ENCODE data around the gene PAPLN.
"Not testable (repeated sequence)": the region's sequence is repeated elsewhere in the genome, so short reads cannot be mapped to it uniquely, and the experiment has no call there.

Gene PAPLN

DNA sequence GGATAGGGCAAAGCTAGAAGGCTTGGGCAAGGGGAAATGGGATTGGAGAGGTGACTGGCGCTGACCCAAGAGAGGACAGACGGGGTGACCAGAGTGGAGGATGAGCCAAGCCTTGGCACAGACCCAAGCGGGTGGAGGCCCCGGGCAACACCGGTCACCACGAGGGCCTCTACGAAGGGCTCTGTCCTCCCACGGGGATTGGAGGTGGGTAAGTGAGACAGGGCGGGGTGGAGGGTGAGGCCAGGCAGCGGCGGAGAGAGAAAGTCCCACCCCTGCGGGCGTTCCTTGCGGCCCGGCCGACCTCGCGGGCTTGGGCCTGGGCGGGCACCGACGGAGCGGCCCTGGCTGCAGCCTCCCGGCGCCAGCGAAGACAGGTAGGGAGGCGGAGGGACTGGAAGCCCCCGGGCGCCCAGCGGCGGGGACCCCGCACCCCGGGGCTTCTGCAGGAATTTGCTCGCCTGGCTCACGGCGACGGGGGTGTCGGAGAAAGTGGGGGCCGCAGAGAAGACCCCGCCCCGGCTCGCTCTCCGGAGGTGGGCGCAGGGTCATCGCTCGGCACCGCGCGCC lies at the start of gene PAPLN:
Gene PAPLN (plus strand): TSS at position 288 of the 567 bp plus-strand sequence. CDS start 2,273 bp downstream, outside the sequence.
- no peaks in the 10 kb centered on the region for H3K9me3 Mint-ChIP-seq

DNA sequence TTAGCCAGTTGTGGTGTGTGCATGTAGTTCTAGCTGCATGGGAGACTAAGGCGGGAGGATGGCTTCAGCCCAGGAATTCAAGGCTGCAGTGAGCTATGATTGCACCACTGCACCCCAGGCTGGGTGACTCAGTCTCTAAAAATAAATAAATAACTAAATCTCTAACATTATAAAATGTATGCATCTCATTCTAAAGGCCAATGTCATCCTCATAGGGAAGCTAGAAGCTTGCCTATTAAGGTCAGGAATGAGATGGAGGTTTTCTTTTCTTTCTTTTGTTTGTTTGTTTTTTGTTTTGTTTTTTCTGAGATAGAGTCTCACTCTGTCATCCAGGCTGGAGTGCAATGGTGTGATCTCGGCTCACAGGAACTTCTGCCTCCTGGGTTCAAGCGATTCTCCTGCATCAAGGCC lies 48.8 kb upstream of the PAPLN start:
- DNase-seq: no peak
- Mint-ChIP-seq H3K4me1 (no peaks in the 10 kb centered on the region), H3K4me3 (no peak overlapping the region), H3K27ac (no peak overlapping the region), H3K9me3 (no peaks in the 10 kb centered on the region), H3K27me3 (no peaks in the 10 kb centered on the region), H3K36me3 (peaks cover 35 to 47% of the 10 kb centered on the region in 2 donors)
- ATAC-seq (replicated peaks): no peak

More for the DNA sequence above, at the start of gene PAPLN:
- Mint-ChIP-seq H3K27me3 (peaks cover 70 to 80% of the 10 kb centered on the region in 2 donors), H3K4me1 (peaks cover 44 to 65% of the 10 kb centered on the region in 2 donors), H3K36me3 (peaks cover 0 to 4% of the 10 kb centered on the region in 2 donors), H3K4me3 (peak within 1 kb of the TSS; percentile 79 to 82), H3K27ac (no peak within 1 kb of the TSS)
- DNase-seq: no peak
- peak; percentile 40 to 45 for ATAC-seq (replicated peaks)

DNA sequence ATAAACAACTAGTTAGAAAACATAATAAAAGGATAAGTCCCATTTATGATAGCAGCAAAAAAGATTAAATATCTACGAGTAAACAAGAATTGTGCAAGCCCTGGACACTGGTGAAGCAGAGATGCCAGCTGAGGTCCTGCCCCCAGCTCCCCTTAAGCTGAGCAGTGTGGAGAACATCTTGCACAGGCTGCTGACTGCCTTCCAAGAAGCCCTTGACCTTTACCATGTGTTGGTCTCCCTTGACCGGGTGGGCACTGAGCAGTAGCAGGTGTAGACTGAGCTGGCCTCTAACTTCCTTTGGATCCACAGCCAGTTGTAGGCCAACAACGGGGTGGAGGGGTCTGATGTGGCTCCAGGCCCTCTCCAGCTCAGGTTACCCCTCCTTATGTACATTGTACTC lies 47.7 kb upstream of the PAPLN start:
- Mint-ChIP-seq H3K36me3 (peaks cover 38 to 47% of the 10 kb centered on the region in 2 donors), H3K9me3 (no peaks in the 10 kb centered on the region), H3K4me1 (no peaks in the 10 kb centered on the region), H3K4me3 (no peak overlapping the region), H3K27me3 (no peaks in the 10 kb centered on the region), H3K27ac (no peak overlapping the region)
- ATAC-seq (replicated peaks) (no peak), DNase-seq (no peak)

DNA sequence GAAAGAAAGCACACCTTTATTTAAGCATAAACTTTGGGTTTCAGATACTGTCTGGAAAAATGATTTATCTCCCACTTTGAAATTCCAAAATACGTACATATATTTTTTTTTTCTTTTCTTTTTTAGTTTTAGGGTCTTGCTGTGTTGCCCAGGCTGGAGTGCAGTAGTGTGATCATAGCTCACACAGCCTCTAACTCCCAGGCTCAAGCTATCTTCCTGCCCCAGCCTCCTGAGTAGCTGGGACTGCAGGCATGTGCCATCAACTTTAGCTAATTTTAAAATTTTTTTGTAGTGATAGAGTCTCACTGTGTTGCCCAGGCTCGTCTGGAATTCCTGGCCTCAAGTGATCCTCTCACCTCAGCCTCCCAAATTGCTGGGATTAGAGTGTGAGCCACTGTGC lies 45.9 kb upstream of the PAPLN start:
- peaks cover 41 to 58% of the 10 kb centered on the region in 2 donors for H3K36me3 Mint-ChIP-seq
- H3K27me3 Mint-ChIP-seq: no peaks in the 10 kb centered on the region
- ATAC-seq (replicated peaks) (no peak), DNase-seq (no peak)
- no peaks in the 10 kb centered on the region for H3K9me3 Mint-ChIP-seq
- H3K4me1 Mint-ChIP-seq: no peaks in the 10 kb centered on the region
- H3K4me3 Mint-ChIP-seq: no peak overlapping the region
- H3K27ac Mint-ChIP-seq: no peak overlapping the region

- not testable (repeated sequence) for ATAC-seq (replicated peaks); H3K4me3 Mint-ChIP-seq; H3K4me1 Mint-ChIP-seq; H3K9me3 Mint-ChIP-seq; DNase-seq; H3K27me3 Mint-ChIP-seq; H3K27ac Mint-ChIP-seq
- H3K36me3 Mint-ChIP-seq: peaks cover 38 to 54% of the 10 kb centered on the region in 2 donors
Observed at GRCh38 chr14:73194306-73194705, 43.0 kb upstream of the PAPLN start.

DNA sequence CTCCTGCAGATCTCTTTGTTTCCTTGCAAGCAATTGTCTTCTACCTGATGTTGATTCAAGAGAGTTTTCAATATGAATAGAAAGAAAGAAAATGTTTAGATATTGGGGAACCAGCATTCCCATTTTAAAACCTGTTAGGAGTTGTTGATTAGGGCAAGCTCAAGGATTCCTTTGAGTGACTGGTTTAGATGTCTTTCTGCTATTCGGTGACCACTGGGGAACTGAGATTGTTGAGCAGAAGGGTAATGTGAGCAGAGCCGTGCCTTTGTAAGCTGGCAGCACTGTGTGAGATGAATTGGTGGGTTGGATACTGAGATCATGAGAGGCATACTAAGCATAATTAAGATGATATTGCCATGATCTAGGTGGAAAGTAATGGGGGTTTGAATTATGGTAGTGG lies 39.1 kb upstream of the PAPLN start:
- DNase-seq (no peak), ATAC-seq (replicated peaks) (no peak)
- Mint-ChIP-seq H3K27me3 (no peaks in the 10 kb centered on the region), H3K36me3 (peaks cover 36 to 48% of the 10 kb centered on the region in 2 donors), H3K4me1 (peaks cover 0 to 2% of the 10 kb centered on the region in 2 donors), H3K9me3 (no peaks in the 10 kb centered on the region), H3K4me3 (no peak overlapping the region), H3K27ac (no peak overlapping the region)

- peaks cover 52 to 64% of the 10 kb centered on the region in 2 donors for H3K36me3 Mint-ChIP-seq
- no peak overlapping the region for H3K27ac Mint-ChIP-seq
- no peak overlapping the region for H3K4me3 Mint-ChIP-seq
- H3K4me1 Mint-ChIP-seq: peaks cover 0 to 2% of the 10 kb centered on the region in 2 donors
- DNase-seq: no peak
- H3K27me3 Mint-ChIP-seq: no peaks in the 10 kb centered on the region
- H3K9me3 Mint-ChIP-seq: peaks cover 0 to 3% of the 10 kb centered on the region in 2 donors
- ATAC-seq (replicated peaks): no peak
Observed at GRCh38 chr14:73203527-73203926, 33.8 kb upstream of the PAPLN start.

DNA sequence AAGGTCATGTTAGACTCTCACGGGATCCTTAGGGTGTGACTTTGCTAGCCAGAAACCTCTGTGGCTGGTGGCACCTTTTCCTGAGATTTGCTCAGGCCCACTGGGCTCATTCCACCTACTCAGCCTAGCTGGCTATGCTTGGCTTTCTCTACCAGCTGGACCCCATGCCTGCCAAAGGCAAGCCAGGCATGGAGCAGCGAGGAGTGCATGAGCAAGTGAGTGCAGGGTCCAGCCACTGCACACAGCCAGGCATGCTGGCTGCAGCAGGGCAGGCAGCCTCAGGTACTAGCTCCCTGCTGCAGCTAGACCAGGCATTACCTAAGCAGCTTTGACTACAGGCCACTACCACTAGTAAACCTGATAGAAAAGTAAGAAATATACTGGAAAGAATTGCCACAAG lies 29.7 kb upstream of the PAPLN start:
- no peaks in the 10 kb centered on the region for H3K4me1 Mint-ChIP-seq
- no peaks in the 10 kb centered on the region for H3K27me3 Mint-ChIP-seq
- DNase-seq: no peak
- H3K4me3 Mint-ChIP-seq: no peak overlapping the region
- peaks cover 50 to 67% of the 10 kb centered on the region in 2 donors for H3K36me3 Mint-ChIP-seq
- ATAC-seq (replicated peaks): no peak
- H3K27ac Mint-ChIP-seq: no peak overlapping the region
- H3K9me3 Mint-ChIP-seq: peaks cover 0 to 3% of the 10 kb centered on the region in 2 donors

GRCh38 chr14:73208390-73208789 lies 28.9 kb upstream of the PAPLN start:
- no peak for DNase-seq
- no peak overlapping the region for H3K27ac Mint-ChIP-seq
- H3K36me3 Mint-ChIP-seq: peaks cover 54 to 73% of the 10 kb centered on the region in 2 donors
- H3K4me1 Mint-ChIP-seq: no peaks in the 10 kb centered on the region
- H3K4me3 Mint-ChIP-seq: no peak overlapping the region
- no peaks in the 10 kb centered on the region for H3K27me3 Mint-ChIP-seq
- peaks cover 0 to 3% of the 10 kb centered on the region in 2 donors for H3K9me3 Mint-ChIP-seq
- no peak for ATAC-seq (replicated peaks)

DNA sequence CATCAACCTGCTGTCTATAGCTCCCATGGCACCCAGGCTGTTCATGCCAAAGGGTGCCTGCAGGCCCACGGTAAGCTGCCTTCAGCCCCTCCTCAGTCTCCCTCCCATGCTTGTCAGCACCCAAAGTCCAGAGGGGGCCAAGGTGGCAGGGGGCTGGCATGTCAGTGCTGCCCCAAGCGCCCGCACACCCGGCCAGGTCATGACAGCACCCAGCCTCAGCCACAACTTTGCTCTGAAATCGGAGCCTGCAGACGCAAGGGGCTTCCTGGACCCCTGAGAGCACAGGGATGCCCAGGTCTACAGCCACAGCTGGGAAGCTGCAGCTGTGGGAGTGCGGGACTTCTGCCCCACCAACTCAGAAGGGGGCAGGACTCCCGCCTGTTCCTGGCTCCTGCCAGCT lies 28.5 kb upstream of the PAPLN start:
- Mint-ChIP-seq H3K27ac (no peak overlapping the region), H3K4me3 (no peak overlapping the region), H3K4me1 (no peaks in the 10 kb centered on the region), H3K36me3 (peaks cover 54 to 69% of the 10 kb centered on the region in 2 donors), H3K9me3 (peaks cover 0 to 3% of the 10 kb centered on the region in 2 donors), H3K27me3 (no peaks in the 10 kb centered on the region)
- DNase-seq (no peak), ATAC-seq (replicated peaks) (no peak)

DNA sequence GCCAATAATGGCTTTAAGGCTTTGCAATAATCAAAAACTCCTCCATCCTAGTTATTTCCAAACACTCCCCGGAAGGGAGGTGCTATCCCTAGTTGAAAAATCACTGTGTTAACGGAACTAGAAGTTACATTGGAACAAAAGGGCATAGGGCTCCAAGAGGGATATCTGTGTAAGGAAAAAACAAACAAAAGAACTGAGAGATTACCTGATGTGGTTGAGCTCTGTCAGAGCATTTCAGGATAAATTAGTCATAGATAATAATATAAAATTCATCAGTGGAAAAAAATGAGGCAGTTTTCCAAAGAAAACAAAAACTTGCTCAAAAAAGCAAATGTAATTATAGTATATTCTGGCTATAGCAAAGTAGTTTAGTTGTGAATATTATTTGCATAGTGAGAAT lies 27.4 kb upstream of the PAPLN start:
- DNase-seq (no peak), ATAC-seq (replicated peaks) (no peak)
- Mint-ChIP-seq H3K4me3 (no peak overlapping the region), H3K27ac (no peak overlapping the region), H3K9me3 (peaks cover 0 to 3% of the 10 kb centered on the region in 2 donors), H3K4me1 (no peaks in the 10 kb centered on the region), H3K27me3 (no peaks in the 10 kb centered on the region), H3K36me3 (peaks cover 54 to 71% of the 10 kb centered on the region in 2 donors)

DNA sequence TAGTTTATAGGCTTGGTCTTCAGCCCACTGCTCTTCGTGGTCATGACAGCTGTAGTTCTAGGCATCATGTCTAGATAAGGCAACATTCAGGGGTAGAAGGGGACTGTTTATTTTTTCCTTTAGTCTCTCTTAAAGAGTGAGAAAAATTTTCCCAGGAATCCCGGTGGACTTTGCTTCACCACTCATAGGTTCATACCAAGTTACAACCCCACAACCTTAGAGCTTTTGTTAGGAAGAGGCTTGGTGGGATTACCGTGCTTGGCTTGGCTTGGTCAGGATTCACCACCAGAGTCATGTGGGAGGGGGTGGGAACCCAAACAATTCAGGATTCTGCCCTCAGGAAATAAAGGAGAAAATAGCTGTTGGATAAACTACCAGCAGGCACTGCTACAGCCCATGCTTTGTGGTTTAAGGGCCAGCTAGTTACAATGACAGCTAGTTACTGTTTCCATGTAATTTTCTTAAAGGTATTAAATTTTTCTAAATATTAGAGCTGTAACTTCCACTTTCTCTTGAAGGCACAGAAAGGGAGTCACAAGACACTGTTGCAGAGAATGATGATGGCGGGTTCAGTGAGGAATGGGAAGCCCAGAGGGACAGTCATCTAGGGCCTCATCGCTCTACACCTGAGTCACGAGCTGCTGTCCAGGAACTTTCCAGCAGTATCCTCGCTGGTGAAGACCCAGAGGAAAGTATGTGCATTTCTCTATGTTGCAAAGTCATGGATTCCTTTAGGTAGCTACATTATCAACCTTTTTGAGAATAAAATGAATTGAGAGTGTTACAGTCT lies 25.9 kb upstream of the PAPLN start:
- H3K9me3 Mint-ChIP-seq: peaks cover 0 to 3% of the 10 kb centered on the region in 2 donors

GRCh38 chr14:73216030-73216429 lies 21.3 kb upstream of the PAPLN start:
- no peak for ATAC-seq (replicated peaks)
- Mint-ChIP-seq H3K36me3 (peaks cover 39 to 51% of the 10 kb centered on the region in 2 donors), H3K9me3 (no peaks in the 10 kb centered on the region)

More for the DNA sequence above, 25.9 kb upstream of the PAPLN start:
- ATAC-seq (replicated peaks): no peak
- Mint-ChIP-seq H3K27me3 (no peaks in the 10 kb centered on the region), H3K4me3 (no peak overlapping the region), H3K4me1 (no peaks in the 10 kb centered on the region), H3K36me3 (peaks cover 47 to 64% of the 10 kb centered on the region in 2 donors), H3K27ac (no peak overlapping the region)
- no peak for DNase-seq

DNA sequence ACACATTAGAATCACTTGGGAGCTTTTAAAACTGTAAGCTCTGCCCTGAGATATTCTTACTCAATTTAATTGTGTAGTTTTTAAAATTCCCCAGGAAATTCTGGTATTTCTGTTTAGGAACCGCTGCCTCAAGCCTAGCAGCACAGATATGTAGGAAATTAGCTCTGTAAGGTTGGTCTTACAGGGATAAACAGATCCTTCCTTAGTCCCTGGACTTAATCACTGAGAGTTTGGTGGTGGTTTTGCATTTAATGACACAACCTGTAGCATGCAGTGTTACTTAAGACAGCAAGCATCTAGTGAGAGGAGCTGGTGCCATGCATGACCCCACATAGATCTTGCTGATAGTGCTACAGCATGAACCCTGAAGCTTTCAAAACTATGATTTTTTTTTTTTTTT lies 19.9 kb upstream of the PAPLN start:
- Mint-ChIP-seq H3K27ac (no peak overlapping the region), H3K9me3 (no peaks in the 10 kb centered on the region), H3K36me3 (peaks cover 38 to 46% of the 10 kb centered on the region in 2 donors), H3K27me3 (no peaks in the 10 kb centered on the region), H3K4me1 (no peaks in the 10 kb centered on the region), H3K4me3 (no peak overlapping the region)
- no peak for DNase-seq
- no peak for ATAC-seq (replicated peaks)

More at GRCh38 chr14:73216030-73216429, 21.3 kb upstream of the PAPLN start:
- H3K4me3 Mint-ChIP-seq: no peak overlapping the region
- no peak overlapping the region for H3K27ac Mint-ChIP-seq
- H3K4me1 Mint-ChIP-seq: no peaks in the 10 kb centered on the region
- H3K27me3 Mint-ChIP-seq: no peaks in the 10 kb centered on the region
- DNase-seq: no peak

DNA sequence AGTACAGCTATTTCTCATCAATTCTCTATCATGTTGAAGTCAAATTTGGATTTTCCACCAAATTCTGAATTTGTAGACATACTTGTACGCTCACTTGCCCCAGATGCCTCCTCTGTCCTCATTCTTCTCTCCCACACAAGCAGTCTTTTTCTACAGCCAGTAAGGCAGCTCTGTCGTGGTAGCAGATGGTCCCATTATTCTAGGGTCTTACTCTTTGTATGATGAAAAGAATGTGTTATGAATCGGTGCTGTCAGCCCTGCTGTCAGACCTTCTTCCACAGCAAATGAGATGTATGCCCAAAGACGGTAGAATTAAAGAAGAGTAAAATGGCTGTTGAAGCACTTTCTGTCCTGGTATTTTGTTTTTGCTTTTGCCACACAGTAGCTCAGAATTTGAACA lies 17.2 kb upstream of the PAPLN start:
- Mint-ChIP-seq H3K4me3 (no peak overlapping the region), H3K36me3 (peaks cover 40 to 52% of the 10 kb centered on the region in 2 donors), H3K27me3 (no peaks in the 10 kb centered on the region), H3K27ac (no peak overlapping the region), H3K9me3 (no peaks in the 10 kb centered on the region), H3K4me1 (no peaks in the 10 kb centered on the region)
- DNase-seq (no peak), ATAC-seq (replicated peaks) (no peak)

All from stimulated activated naive B cell treated with anti-CD40 and anti-IgM and Interleukin-4, amounts not matched to agents 10 μg/mL and 1 μg/mL and 100 μg/mL, for 72 hours (primary cell).